ENCODE measurements around the gene SLC35D1. TPM values are rescaled to one million over a fixed set of nuclear protein-coding genes. Genes with fewer than 3 reads are reported as not detected.

The SLC35D1 gene
- total and polyA plus RNA-seq, 2 donors (not counting 1 experiment from before 2014, with no cell fraction given) = 4.0 to 16.8 TPM

DNA sequence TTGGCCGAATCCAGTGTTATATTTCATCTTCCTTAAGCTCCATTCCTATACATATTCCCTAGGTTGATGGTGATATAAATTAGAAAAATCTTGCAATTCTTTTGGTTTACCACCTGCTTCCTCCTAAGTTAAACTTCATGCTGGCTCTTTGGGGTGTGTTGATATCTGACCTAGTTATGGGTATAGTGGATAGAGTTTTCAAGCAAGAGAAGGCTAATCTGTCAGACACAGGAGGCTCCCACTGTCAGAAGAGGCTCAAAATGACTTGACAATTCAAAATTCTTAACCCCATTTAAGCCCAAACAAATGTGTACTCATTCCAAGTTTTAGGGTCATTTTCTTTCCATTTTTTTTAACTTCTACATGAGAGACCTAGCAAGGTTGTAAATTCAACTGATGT, 8.5 kb upstream of the SLC35D1 start:
- intact Hi-C loops (cut with micrococcal nuclease) = no loop called here
- Mint-ChIP-seq H3K4me3 (no peak overlapping the region), H3K9me3 (ENCODE audit: insufficient read depth) (peaks cover 7% of the 10 kb centered on the region), H3K27ac (no peak overlapping the region), H3K4me1 (no peaks in the 10 kb centered on the region), H3K27me3 (no peaks in the 10 kb centered on the region)
- ChIA-PET CTCF (no interaction called here), POLR2A (no interaction called here)
- Histone ChIP-seq H4K20me1 (ENCODE audit: control insufficient read depth, insufficient read depth, low read length, poor library complexity, severe bottlenecking) (no peaks in the 10 kb centered on the region), H3K4me1 (ENCODE audit: control insufficient read depth in 2 of 2, insufficient read depth in 2 of 2, low read length in 2 of 2) (no peaks in the 10 kb centered on the region), H3K9me3 (ENCODE audit: control extremely low read depth in 1 of 3, control insufficient read depth in 2 of 3, insufficient read depth in 1 of 3, low read length in 2 of 3) (peaks cover 0 to 8% (median 2%) of the 10 kb centered on the region in 3 donors), H3K27me3 (replicated peaks in 1 of 4; ENCODE audit: control extremely low read depth in 1 of 4, control insufficient read depth in 3 of 4, insufficient read depth in 4 of 4, low read length in 3 of 4) (no peaks in the 10 kb centered on the region), H3K36me3 (replicated peaks in 1 of 2; ENCODE audit: control extremely low read depth in 1 of 2, control insufficient read depth in 1 of 2, extremely low read depth in 1 of 2, insufficient read depth in 2 of 2, low read length in 1 of 2) (no peaks in the 10 kb centered on the region), H2AFZ (ENCODE audit: insufficient read depth, low read depth, low read length, poor library complexity, severe bottlenecking) (no peak overlapping the region), H3K79me2 (ENCODE audit: control insufficient read depth, insufficient read depth, low read length) (no peaks in the 10 kb centered on the region), H3K4me3 (ENCODE audit: control extremely low read depth in 1 of 5, extremely low read depth in 1 of 5, insufficient read depth in 1 of 5, low read depth in 2 of 5, low read length in 4 of 5) (no peak overlapping the region), H3K9ac (ENCODE audit: low read length) (no peak overlapping the region), H3K27ac (ENCODE audit: low read length in 2 of 2) (no peak overlapping the region), H3K4me2 (replicated peaks; ENCODE audit: low read depth, low read length, poor library complexity, severe bottlenecking) (no peak overlapping the region)
- whole genome bisulfite sequencing (ENCODE audit: insufficient coverage) = no CpG with 5 or more reads among the region's 1 CpG
- no peak for DNase-seq
- TF ChIP-seq, protein P1, sequence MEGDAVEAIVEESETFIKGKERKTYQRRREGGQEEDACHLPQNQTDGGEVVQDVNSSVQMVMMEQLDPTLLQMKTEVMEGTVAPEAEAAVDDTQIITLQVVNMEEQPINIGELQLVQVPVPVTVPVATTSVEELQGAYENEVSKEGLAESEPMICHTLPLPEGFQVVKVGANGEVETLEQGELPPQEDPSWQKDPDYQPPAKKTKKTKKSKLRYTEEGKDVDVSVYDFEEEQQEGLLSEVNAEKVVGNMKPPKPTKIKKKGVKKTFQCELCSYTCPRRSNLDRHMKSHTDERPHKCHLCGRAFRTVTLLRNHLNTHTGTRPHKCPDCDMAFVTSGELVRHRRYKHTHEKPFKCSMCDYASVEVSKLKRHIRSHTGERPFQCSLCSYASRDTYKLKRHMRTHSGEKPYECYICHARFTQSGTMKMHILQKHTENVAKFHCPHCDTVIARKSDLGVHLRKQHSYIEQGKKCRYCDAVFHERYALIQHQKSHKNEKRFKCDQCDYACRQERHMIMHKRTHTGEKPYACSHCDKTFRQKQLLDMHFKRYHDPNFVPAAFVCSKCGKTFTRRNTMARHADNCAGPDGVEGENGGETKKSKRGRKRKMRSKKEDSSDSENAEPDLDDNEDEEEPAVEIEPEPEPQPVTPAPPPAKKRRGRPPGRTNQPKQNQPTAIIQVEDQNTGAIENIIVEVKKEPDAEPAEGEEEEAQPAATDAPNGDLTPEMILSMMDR (IDR thresholded peaks at IDR 0.05) = no peak
- TF ChIP-seq EZH2 (IDR thresholded peaks at IDR 0.05; ENCODE audit: borderline replicate concordance, insufficient read depth, low read depth, low read length, poor library complexity, severe bottlenecking) = no peak
- no peak for ATAC-seq (ENCODE audit: low read depth)

DNA sequence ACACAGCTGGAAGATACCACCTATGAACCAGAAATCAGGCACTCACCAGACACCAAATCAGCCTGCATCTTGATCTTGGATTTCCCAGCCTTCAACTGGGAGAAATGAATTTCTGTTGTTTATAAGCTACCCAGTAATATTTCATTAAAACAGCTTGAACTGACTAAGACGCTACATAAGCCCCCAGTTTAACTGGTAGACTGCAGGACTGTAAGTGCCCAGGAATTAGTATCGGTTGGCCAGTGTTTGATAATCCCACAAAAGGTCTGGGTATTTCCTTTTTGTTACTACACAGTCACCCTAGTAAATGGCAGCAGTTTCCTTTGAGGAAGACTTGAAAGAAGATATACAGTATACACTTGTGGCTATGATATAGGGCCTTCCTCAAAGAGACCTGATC, 7.3 kb upstream of the SLC35D1 start:
- no peaks in the 10 kb centered on the region for H4K20me1 ChIP-seq (ENCODE audit: control insufficient read depth, insufficient read depth, low read length, poor library complexity, severe bottlenecking)
- H3K4me1 ChIP-seq (ENCODE audit: control insufficient read depth in 2 of 2, insufficient read depth in 2 of 2, low read length in 2 of 2) = no peaks in the 10 kb centered on the region
- no CpG with 5 or more reads among the region's 2 CpGs for WGBS (ENCODE audit: insufficient coverage)
- Mint-ChIP-seq H3K9me3 (ENCODE audit: insufficient read depth) (no peaks in the 10 kb centered on the region), H3K27me3 (no peaks in the 10 kb centered on the region), H3K27ac (no peak overlapping the region), H3K4me1 (no peaks in the 10 kb centered on the region), H3K4me3 (no peak overlapping the region)
- H3K27ac ChIP-seq (ENCODE audit: low read length in 2 of 2) = no peak overlapping the region
- ChIA-PET POLR2A (no interaction called here), CTCF (no interaction called here)
- ATAC-seq (ENCODE audit: low read depth) (no peak), DNase-seq (no peak)
- H3K9ac ChIP-seq (ENCODE audit: low read length) = no peak overlapping the region
- intact Hi-C loops (cut with micrococcal nuclease) = no loop called here
- H3K27me3 ChIP-seq (replicated peaks in 1 of 4; ENCODE audit: control extremely low read depth in 1 of 4, control insufficient read depth in 3 of 4, insufficient read depth in 4 of 4, low read length in 3 of 4) = no peaks in the 10 kb centered on the region
- no peak overlapping the region for H3K4me3 ChIP-seq (ENCODE audit: control extremely low read depth in 1 of 5, extremely low read depth in 1 of 5, insufficient read depth in 1 of 5, low read depth in 2 of 5, low read length in 4 of 5)
- TF ChIP-seq, protein P1 (IDR thresholded peaks at IDR 0.05) = no peak
- no peak for TF ChIP-seq EZH2 (IDR thresholded peaks at IDR 0.05; ENCODE audit: borderline replicate concordance, insufficient read depth, low read depth, low read length, poor library complexity, severe bottlenecking)
- no peaks in the 10 kb centered on the region for H3K36me3 ChIP-seq (replicated peaks in 1 of 2; ENCODE audit: control extremely low read depth in 1 of 2, control insufficient read depth in 1 of 2, extremely low read depth in 1 of 2, insufficient read depth in 2 of 2, low read length in 1 of 2)
- H3K9me3 ChIP-seq (ENCODE audit: control extremely low read depth in 1 of 3, control insufficient read depth in 2 of 3, insufficient read depth in 1 of 3, low read length in 2 of 3) = no peaks in the 10 kb centered on the region
- H3K79me2 ChIP-seq (ENCODE audit: control insufficient read depth, insufficient read depth, low read length) = no peaks in the 10 kb centered on the region
- no peak overlapping the region for H3K4me2 ChIP-seq (replicated peaks; ENCODE audit: low read depth, low read length, poor library complexity, severe bottlenecking)
- no peak overlapping the region for H2AFZ ChIP-seq (ENCODE audit: insufficient read depth, low read depth, low read length, poor library complexity, severe bottlenecking)
